Endothelial cell of umbilical vein (primary cell): Measurements from ENCODE around the gene NOD1. TPM values are rescaled to one million over a fixed set of nuclear protein-coding genes. Genes with fewer than 3 reads are reported as not detected.

Experiments used
- BruUV-seq: library from RNA; stranded (reverse); fragments of 400-500 nt; replicated peaks from 2 replicates; lab custom pipeline; 2021; lab: Mats Ljungman, UMichigan
- CTCF ChIA-PET: fragments of 300-600, 350-600 bp; sonication (Branson Sonifier 250); formaldehyde crosslinking; loops from one replicate; lab custom pipeline; 2021; ENCODE audit warnings: antibody characterized with exemption, inconsistent platforms; lab: Charles Lee
- POLR2A ChIA-PET: fragments of 300-600, 350-600 bp; sonication (Branson Sonifier 250); formaldehyde crosslinking; loops from one replicate; lab custom pipeline; 2021; ENCODE audit warnings: antibody characterized with exemption, inconsistent platforms; lab: Charles Lee
- DNase-seq: peaks from one replicate; pipeline ENCODE4 v3.0.0-alpha.2; 2011; ENCODE audit warnings: low read depth, low spot score
- FAIRE-seq: peaks from 2 replicates; lab custom pipeline; 2011; peaks lifted over from hg19 to GRCh38; lab: Jason Lieb, UNC
- H2AFZ ChIP-seq: 2 replicates; pipeline ENCODE4 v1.6.0; 2012; ENCODE audit warnings: low read depth, low read length, control low read depth, inconsistent platforms
- H3K27ac ChIP-seq: 2 replicates; pipeline ENCODE4 v1.5.1; 2011; ENCODE audit warnings: low read depth, mild to moderate bottlenecking, control low read depth, low read length, moderate library complexity; ENCODE audit not compliant: insufficient read depth
- H3K27me3 ChIP-seq, 2 experiments: 2 replicates each; pipeline versions ENCODE4 v1.6.0 to v1.6.1; 2011; ENCODE audit warnings: low read length in 2 of 2, mixed read lengths in 1 of 2; ENCODE audit not compliant: control insufficient read depth in 2 of 2, insufficient read depth in 2 of 2
- H3K36me3 ChIP-seq, 2 experiments: 2 replicates in 1 of 2; 3 replicates in 1 of 2; pipeline ENCODE4 v1.5.1; 2011; ENCODE audit warnings: low read length in 2 of 2, mild to moderate bottlenecking in 1 of 2, moderate library complexity in 1 of 2; ENCODE audit not compliant: control insufficient read depth in 2 of 2, insufficient read depth in 2 of 2; ENCODE audit errors: extremely low read depth in 1 of 2
- H3K4me1 ChIP-seq: 3 replicates; pipeline ENCODE4 v1.5.1; 2011; ENCODE audit warnings: mild to moderate bottlenecking, low read length; ENCODE audit not compliant: control insufficient read depth, insufficient read depth; ENCODE audit errors: extremely low read depth
- H3K4me2 ChIP-seq: 2 replicates; pipeline ENCODE4 v1.6.1; 2011; ENCODE audit warnings: low read length, control low read depth, mixed read lengths; ENCODE audit not compliant: insufficient read depth
- H3K4me3 ChIP-seq, 3 experiments: fragments of 200-600 bp in 1 of 3; sonication (generic), shearing (Covaris generic) in 1 of 3; replicated peaks in 1 of 3; 2 replicates each; pipeline ENCODE4 v1.5.1; 2011 to 2016; ENCODE audit warnings: control low read depth in 3 of 3, low read length in 3 of 3, mild to moderate bottlenecking in 2 of 3, inconsistent platforms in 1 of 3, low read depth in 1 of 3, moderate library complexity in 1 of 3; ENCODE audit not compliant: insufficient read depth in 1 of 3
- H3K79me2 ChIP-seq: 2 replicates; pipeline ENCODE4 v1.6.0; 2012; ENCODE audit warnings: low read length, inconsistent platforms; ENCODE audit not compliant: control insufficient read depth, insufficient read depth
- H3K9ac ChIP-seq: replicated peaks from 2 replicates; pipeline ENCODE3; 2011; ENCODE audit warnings: low read length, control low read depth; ENCODE audit not compliant: insufficient read depth; ENCODE audit errors: extremely low read depth
- H3K9me1 ChIP-seq: replicated peaks from 3 replicates; pipeline ENCODE4 v1.6.0; 2011; ENCODE audit warnings: mild to moderate bottlenecking, low read length; ENCODE audit not compliant: control insufficient read depth, insufficient read depth; ENCODE audit errors: extremely low read depth
- H3K9me3 ChIP-seq: replicated peaks from 2 replicates; pipeline ENCODE4 v1.5.1; 2012; ENCODE audit warnings: low read length, inconsistent platforms; ENCODE audit not compliant: control insufficient read depth, insufficient read depth
- H4K20me1 ChIP-seq: replicated peaks from 2 replicates; pipeline ENCODE3; 2011; ENCODE audit warnings: mild to moderate bottlenecking, low read length; ENCODE audit not compliant: control insufficient read depth, insufficient read depth; ENCODE audit errors: extremely low read depth
- EZH2 ChIP-seq: IDR thresholded peaks from 2 replicates; pipeline ENCODE4 v1.6.1; 2012; ENCODE audit warnings: borderline replicate concordance, low read depth, mild to moderate bottlenecking, moderate library complexity, low read length, inconsistent platforms; ENCODE audit not compliant: severe bottlenecking
- JUN ChIP-seq: IDR thresholded peaks from 2 replicates; pipeline ENCODE4 v1.6.1; 2011; ENCODE audit warnings: borderline replicate concordance, low read depth; ENCODE audit not compliant: insufficient read length, insufficient read depth
- dilution Hi-C: fragments of 300-500 bp; cut with MboI; formaldehyde crosslinking; loops from one replicate; pipeline ENCODE4 v1.15.0; 2019; ENCODE audit warnings: low sequenced_read_pairs; ENCODE audit not compliant: extremely low pct_ligation_motif_present
- intact Hi-C: fragments of 100-400 bp; cut with micrococcal nuclease; formaldehyde crosslinking; loops from one replicate; pipeline ENCODE4 v1.10.0; 2022
- polyA plus RNA-seq, 4 experiments: library from polyadenylated mRNA; depleted of rRNA in 3 of 4; stranded (reverse) in 3 of 4; unstranded in 1 of 4; fragments of >200 nt; gene quantifications; 2 replicates each; pipeline versions ENCODE4 v1.2.1 to v1.2.3, GENCODE V29; 2011 to 2012; ENCODE audit warnings: missing spikeins in 1 of 4
- total RNA-seq: library from RNA; stranded (reverse); gene quantifications from 2 replicates; pipeline ENCODE4 v1.2.3, GENCODE V29; 2021
- TF ChIP-seq, protein P1 (sequence below), 2 donors: IDR thresholded peaks; 1 replicate in 1 of 2; 2 replicates in 1 of 2; pipeline ENCODE4 v1.5.1; 2011; ENCODE audit warnings: low read length in 2 of 2, mild to moderate bottlenecking in 2 of 2, moderate library complexity in 2 of 2, control low read depth in 1 of 2, inconsistent platforms in 1 of 2, low read depth in 1 of 2; ENCODE audit not compliant: insufficient read depth in 1 of 2; ENCODE audit errors: extremely low read depth in 1 of 2

NOD1 gene
- total and polyA plus RNA-seq, 2 donors (not counting 3 experiments of a cell fraction or from before 2014, with no cell fraction given): 22.1 to 39.2 TPM

DNA sequence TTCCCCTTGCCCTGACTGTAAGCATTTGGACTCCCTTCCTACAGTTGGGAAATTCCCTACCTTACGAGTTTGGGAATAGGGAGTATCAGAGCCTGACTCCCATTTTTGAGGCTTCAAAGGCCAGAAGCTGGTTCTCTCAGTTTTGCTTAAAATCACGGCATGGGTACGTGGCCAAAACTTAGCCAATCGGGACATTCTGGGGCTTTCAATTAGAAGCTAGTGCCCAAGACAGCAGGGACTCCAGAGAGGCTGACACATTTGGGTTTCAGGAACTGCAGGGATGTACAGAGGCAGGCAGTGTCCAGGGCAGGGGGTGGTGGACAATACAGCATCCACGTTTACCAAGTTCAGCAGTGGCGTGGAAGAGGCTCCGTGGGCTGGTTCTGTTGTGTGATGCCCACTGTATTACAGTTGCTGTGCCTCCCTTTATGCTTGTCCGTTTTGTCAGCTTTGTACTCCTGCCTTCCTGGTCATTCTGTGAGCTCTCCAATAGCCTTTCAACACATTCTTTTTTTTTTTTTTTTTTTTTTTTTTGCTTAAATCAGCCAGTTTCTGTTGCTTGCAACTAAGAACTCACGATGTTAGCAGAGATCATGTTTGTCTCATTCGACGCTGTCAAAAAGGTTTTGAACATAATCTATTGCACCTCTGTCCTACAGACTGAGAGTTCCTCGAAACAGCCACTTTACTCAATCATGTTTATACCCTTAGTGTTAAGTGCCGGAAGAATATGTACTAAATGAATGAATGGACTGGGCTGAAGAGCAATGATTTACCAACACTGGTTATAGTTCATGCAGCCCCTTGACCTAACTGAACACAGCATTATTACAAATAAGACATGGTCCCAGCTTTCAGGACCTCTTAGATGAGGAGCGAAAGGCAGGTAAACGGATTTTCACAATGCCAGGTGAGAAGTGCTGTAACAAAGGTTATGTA is 25.0 kb upstream of the NOD1 start:
- DNase-seq: no peak
- TF ChIP-seq EZH2: no peak
- no peak for TF ChIP-seq JUN
- TF ChIP-seq, protein P1, sequence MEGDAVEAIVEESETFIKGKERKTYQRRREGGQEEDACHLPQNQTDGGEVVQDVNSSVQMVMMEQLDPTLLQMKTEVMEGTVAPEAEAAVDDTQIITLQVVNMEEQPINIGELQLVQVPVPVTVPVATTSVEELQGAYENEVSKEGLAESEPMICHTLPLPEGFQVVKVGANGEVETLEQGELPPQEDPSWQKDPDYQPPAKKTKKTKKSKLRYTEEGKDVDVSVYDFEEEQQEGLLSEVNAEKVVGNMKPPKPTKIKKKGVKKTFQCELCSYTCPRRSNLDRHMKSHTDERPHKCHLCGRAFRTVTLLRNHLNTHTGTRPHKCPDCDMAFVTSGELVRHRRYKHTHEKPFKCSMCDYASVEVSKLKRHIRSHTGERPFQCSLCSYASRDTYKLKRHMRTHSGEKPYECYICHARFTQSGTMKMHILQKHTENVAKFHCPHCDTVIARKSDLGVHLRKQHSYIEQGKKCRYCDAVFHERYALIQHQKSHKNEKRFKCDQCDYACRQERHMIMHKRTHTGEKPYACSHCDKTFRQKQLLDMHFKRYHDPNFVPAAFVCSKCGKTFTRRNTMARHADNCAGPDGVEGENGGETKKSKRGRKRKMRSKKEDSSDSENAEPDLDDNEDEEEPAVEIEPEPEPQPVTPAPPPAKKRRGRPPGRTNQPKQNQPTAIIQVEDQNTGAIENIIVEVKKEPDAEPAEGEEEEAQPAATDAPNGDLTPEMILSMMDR (IDR thresholded peaks at IDR 0.05; ENCODE audit: extremely low read depth in 1 of 2, insufficient read depth in 1 of 2, low read depth in 1 of 2, low read length in 2 of 2): no peak
- Histone ChIP-seq H3K4me2 (peak overlapping the region; percentile 96), H3K36me3 (no peaks in the 10 kb centered on the region), H4K20me1 (no peaks in the 10 kb centered on the region), H3K9me3 (no peaks in the 10 kb centered on the region), H3K9ac (peak overlapping the region; percentile 57), H3K9me1 (no peaks in the 10 kb centered on the region), H3K27me3 (no peaks in the 10 kb centered on the region), H3K4me1 (peaks cover 15% of the 10 kb centered on the region), H2AFZ (peak overlapping the region; percentile 38), H3K4me3 (peak overlapping the region; percentile 76 to 83 (median 78)), H3K79me2 (peaks cover 32% of the 10 kb centered on the region), H3K27ac (no peak overlapping the region)
- dilution Hi-C loops (no loop called here), intact Hi-C loops (loop anchor here (1.0 to 10.0 kb wide), 4 partner anchors 25 to 219 kb away; partner anchors contain the start of genes NOD1 and ZNRF2)
- no peak for FAIRE-seq
- CTCF ChIA-PET: interaction anchor here (0.6 to 1.7 kb wide), 5 partner anchors 25 to 436 kb away, joined by 3 to 13 read pairs (median 3); partner anchors contain the start of gene NOD1
- POLR2A ChIA-PET: interaction anchor here (0.6 to 0.7 kb wide), 2 partner anchors 47 to 82 kb away, joined by 6 to 9 read pairs; no protein-coding TSS in a partner anchor
- no TSS peak for BruUV-seq
